Measurements from ENCODE around the gene AR.
"Not testable (repeated sequence)": the region's sequence is repeated elsewhere in the genome, so short reads cannot be mapped to it uniquely, and the experiment has no call there.

AR gene

DNA sequence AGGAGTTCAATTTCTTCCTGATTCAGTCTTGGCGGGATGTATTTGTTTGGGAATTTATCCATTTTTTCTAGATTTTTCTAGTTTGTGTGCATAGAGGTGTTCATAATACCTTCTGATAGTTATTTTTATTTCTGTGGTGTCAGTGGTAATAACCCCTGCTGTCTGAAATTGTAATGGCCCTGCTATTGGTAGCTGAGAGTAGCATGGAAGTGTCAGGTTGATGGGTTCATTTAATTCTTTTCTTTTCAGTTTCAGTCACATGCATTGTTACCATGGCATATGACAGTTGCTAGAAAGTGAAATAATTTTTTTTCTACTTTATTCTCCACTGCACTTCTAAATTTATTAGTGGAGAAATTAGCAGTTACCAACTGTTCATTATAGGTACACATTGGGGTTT is 20.7 kb downstream of the AR start:
- DNase-seq = no peak

DNA sequence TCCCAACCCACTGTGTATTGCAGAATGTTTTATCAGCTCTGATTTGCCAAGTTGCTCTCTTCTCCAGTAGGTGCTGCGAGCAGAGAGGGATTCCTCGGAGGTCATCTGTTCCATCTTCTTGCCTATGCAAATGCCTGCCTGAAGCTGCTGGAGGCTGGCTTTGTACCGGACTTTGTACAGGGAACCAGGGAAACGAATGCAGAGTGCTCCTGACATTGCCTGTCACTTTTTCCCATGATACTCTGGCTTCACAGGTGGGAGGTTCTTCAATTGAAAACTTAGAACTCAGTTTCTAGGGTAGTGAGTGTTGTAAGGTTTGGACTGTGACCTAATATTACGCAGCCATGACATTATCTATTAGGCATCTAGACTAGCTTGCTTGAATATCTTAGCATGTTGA is 24.9 kb downstream of the AR start:
- no peak for DNase-seq

DNA sequence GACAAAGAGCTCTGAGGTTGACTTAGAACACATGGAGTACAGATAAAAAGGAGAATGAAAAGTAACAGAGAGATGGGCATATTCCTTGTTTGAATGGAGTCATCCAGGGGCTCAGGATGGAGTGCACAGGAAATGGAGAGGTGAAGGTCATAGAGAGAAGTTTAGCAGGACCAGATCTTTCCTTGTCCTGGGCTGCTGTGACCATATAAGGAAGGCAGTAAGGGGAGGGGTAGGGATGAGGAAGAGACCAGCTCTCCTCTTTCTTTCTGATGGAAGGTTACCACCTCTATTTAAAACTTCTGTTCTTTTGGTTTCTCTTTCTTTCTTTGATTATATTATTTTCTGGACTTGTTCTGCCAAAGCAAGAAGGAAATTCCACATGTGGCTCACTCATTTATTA is 27.0 kb downstream of the AR start:
- no peak for DNase-seq

DNA sequence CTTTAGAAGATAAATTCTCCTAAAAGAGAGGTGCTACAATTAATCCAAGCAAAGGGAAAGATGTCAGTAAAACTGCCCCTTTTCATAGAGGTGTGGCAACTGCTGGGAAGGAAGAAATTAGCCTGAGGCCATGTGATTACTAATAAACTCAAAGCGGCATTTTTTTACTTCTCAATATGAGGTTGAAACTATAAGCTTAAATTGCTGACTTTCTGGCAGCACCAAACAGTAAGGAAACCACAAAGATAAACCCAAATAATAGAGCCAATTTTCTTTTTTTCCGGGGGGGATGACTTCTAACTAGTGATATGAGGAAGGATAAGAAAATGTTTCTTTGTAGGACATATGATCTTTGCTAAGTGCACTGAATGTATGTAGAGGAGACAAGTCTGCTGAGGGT is 30.9 kb downstream of the AR start:
- DNase-seq = no peak

DNA sequence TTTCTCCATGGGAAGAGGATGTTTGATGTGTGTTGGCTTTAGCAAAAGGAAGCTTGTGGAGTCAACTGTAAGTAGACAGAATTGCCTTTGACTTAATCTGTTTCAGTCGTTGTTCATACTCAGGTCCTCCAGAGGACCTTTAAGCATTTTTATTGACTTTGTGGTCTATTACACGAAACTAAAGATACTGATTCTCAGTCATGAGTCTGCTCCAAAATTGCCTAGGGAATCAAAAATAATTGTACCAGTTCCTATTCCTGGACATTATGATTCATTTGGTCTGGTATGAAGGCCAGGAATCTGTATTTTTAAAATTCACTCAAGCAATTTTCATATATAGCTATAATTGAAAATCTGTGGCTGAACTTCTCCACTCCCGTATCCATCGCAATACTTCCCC is 38.6 kb downstream of the AR start:
- no peak for DNase-seq

DNA sequence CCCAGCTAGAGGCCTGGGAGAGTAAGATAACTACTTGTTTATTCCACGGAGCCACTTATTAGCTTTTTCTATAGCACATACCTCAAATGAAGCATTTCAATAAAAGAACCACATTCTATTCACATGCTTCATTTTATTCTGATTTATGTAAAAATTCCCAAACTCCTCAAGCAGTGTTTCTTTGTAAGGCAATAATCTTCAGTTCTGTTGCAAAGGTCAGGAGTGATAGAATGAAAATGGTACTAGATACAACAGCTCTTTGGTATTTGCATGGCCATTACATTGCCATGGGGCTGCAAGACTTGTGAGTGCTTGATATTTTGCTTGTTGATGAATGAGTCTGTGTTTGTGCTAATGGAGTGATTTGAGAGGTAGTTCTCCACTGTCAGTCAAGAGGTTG is 39.4 kb downstream of the AR start:
- DNase-seq = no peak

DNA sequence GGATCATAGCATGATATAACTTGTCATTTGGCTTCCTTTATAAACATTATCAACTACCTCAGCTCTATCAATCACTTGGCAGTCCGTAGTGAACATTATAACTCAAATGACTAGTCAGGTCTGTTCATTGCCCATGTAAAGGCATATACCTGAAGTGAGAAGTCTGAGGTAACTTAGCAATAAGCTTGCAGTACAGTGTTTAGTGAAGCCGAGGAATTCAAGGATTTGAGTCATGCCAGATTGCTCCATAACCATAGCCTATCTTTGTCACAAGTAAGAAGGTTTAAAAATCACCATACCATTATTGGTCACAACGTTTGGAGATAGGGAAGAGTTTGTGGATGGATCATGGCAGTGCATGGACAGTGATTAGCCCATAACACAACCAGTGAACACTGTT is 41.6 kb downstream of the AR start:
- no peak for DNase-seq

DNA sequence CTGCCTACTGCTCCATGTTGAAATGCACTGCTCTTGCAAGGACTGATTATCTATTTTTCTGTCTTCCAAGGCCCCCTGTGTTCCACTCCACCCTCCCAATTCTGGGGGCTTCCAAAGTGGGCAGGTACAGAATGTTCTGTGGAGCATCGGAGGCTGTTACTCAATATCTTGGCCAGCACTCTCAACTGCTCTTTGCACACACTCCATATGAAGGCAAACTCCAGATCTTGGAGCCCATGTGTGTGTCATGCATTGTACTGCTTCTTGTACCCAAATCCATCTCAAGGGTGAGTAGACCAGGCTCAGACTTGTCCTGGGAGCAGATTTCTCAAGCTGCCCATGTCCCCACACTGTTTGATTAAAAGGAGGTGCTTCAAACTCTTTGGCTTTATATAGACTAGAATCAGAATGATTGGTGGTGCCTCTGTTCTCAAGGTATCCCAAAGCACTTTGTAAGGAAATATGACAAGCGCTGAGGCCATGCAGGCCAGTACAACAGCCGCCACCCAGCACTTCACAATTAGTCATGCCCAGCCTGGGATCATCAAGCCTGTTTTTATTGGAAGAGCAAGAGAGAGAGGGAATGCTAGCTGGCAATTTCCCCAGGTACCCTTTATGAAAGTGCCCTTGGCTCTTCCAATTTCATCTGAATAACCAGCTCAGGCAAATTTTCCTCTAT is 44.3 kb downstream of the AR start:
- DNase-seq = no peak

DNA sequence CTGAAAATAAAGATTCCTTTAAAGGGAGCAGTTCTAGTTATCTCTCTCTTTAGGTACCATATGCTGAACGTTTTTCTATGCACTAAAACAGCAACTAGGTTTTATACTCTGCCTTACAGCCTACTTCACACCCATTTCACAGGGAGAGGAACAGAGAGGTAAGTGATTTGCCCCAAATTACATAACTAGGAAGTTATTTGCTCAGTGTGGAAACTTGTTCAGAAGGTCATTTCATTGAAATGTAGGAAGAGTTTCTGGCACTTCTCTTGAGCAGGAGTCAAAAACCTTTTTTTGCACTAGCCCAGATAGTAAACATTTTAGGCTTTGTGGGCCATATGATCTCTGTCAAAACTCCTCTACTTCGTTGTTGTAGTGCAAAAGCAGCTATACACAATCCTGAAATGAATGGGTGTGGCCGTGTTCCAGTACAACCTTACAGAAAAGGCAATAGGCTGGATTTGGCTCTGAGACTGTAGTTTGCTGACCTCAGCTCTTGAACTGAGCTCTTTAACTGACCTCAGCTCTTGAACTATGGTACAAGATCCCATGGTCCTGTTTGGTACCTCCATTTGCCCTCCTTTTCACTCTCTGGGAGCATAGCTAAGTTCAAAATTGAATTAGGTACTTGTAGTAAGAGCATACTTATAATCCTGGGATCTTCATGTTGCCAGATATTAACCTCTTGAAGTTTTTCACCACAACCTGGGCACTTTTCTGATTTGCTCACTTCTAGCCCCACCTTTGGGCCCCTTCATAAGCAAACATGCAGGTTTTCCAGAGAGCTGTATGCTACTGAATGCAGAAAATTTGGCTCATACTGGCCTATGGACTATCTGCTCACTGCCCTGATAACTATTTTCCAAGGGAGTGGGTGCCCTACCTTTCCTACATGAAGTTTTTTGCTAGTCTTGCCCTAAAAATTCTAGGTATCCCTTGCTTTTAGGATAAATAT is 53.3 kb downstream of the AR start:
- no peak for DNase-seq

DNA sequence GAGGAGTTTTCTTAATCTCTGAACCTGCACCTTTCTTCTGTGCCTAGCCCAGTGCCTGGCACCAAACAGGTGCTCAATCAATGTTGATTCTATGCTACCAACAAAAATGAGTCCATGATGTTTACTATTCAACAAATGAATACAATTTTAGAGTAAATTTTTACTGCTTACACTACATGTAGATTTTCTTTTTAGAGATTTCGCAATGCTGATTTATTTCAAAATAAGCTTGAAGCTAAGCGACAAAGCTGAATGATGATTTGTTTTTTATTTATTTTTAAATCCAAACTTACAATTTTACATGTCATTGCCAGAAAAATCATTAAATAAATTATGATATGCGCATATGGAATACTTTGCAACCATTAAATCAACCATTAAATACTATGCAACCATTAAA is 55.7 kb downstream of the AR start:
- no peak for DNase-seq

DNA sequence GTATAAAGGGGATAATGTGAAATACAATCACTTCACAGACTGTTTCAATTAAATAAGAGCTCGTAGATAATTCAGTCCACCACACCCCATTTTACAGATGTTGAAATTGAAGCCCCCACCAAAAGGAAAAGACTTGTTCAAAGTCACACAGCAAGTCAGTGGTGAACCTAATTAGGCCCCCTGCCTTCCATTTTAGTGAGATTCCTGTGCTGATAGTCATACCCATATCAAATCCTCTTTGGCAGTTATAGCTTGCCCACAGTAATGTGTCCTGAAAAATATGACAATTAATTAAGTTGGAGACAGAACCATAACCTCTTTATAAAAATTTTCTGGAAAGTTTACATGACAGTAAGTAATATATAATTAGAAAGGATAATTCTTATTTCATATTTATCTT is 58.0 kb downstream of the AR start:
- DNase-seq = no peak

DNA sequence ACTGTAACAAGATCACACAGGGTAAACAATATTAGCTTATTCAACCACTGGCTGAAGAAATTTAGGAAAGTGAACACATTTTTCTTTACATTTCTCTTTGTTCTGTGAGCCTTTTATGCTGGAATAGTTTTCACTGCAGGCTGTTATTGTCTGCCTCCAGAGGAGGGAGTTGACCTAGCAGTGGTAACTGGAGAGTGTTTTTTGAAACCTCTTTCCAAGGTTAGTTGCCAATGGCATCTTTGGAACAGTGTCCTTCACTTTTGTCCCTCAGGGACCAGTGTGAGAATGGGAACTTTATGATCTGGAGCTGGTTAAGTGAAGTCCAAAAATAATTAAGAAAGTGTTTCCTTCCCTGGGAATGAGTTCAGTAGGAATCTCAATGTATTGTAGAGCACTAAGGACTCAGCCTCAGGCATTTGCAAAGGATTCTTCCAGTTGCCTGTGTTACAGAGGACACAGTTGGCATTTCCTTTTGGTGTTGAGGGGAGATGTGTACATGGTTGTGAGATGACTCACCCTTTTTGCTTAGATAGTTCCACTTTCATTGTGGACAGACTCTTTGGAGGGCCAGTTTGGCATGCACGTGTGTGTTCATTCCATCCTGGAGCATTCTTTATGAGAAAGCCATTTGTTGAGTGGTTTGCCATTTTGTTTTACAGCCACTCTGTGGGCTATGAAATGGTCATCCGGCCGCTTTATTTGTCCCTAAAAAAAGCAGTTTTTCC is 61.3 kb downstream of the AR start:
- no peak for DNase-seq

DNA sequence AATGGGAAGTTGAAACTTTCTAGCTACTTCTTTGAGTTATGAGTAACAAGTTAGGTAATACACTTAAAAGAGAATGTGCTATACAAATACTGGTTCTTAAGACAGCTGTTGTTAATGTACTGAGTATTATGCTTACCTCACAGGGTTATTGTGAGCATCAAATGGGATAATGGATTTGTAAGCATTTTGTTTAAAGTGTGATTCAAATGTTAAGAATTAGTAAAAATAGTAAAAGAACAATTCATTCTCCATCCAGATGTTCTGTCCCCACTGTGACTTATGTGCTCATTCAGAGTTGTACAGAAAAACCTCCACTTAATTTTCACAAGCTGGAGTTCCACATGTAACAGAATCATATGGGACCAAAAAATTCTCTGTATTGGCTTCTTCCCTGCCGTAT is 63.6 kb downstream of the AR start:
- no peak for DNase-seq

DNA sequence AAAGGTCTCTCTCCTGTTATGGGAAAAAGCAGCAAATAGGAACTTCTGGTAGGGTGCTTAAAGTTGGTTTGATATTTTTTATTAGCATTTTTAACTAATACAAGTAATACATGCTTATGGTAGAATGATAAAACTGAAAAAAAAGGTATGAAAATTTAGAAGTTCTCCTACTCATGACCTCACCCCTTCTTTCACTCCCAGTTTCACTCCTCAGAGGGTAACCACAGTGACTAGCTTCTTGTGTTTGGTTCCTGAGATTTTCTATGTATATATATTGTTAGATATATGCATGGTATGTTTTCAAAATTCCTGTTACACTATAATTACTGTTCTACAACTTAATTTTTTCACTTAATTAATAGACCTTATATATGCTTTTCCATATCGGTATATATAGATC is 66.5 kb downstream of the AR start:
- DNase-seq = no peak

DNA sequence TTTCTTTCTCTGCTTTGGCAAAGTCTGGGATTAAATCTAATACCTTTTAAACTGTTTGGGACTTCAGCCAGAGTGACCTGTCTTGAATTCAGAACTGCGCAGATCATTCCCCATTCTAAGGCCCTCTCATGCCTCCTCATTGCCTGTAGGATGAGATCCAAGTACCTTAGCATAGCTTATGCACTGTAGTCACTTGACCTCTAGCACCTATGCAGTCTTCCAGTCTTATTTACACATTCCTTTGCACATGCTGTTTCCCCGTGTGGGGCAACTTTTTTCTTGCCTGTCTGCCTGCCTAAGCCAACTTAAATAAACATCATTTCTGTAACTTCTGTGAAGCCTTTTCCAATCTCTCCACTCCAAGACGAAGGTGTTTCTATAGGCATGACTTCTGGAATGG is 68.4 kb downstream of the AR start:
- no peak for DNase-seq

DNA sequence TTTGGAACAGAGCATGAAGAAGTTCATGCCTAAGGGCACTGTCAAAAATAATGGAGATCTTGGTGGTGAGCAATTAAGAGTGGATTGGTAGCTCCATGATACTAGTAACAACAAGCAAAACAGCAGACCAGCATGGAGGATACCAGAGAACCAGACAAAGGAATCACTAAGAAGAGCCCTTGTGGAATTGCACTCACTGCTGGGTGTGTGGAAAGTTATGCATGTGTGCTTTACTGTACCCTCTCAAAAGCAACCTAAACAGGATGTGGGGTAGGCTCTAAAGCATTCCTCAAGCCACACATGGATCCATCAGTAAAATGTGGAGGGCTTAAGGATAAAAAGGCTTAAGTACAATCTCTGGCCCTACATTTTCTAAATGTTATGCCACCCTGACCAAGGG is 69.5 kb downstream of the AR start:
- no peak for DNase-seq

DNA sequence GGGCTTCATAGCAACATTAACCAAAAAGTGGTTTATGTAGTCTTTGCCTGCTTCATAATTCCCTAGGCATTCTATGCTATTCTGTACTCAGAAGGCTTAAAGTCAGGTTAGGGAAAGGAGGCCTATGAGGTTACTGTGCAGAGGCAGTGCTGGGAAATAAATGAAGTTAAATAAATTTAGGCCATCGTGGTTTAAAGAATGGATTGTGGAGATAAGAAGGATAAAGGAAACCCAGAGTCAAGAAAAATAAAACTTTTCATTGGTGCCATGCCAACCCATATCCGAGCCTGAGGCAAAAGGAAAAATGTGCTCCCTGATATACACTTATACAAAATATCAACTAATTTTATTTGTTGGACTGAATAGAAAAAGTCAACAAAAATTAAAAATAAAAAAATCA is 70.2 kb downstream of the AR start:
- no peak for DNase-seq

DNA sequence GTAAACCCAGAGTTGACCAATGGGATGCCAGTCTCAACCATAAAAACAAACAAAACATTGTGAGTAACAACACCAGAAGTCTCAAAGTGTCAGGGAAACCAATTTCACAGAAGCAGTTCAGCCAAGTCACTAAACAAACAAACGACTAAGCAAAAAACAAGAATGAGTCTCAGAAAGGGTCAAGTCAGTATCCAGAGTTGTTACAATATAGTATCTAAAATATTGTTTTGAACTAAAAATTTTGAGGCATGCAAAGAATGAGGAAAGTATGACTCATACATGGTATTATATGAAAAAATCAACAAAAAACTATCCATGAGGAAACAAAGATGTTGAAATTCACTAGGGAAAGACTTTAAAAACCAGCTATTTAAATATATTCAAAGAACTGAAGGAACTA is 70.6 kb downstream of the AR start:
- DNase-seq = no peak

DNA sequence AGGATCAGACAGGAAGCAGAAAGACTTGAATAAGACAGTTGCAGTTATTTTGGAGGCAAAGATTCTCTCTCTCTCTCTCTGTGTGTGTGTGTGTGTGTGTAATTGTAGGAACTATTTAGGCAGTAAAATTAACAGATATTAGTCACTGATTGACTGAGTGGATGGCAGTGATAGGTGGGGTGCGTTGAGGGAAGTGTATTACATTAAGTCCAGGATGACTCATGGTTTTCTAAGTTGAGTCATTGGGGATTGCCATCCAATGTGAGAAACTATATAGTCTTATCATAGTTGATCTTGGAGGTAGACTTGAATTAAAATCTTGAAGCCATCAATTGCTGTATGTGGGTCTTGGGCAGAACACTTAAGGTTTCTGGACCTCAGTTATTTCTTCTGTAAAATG is 75.4 kb downstream of the AR start:
- no peak for DNase-seq

DNA sequence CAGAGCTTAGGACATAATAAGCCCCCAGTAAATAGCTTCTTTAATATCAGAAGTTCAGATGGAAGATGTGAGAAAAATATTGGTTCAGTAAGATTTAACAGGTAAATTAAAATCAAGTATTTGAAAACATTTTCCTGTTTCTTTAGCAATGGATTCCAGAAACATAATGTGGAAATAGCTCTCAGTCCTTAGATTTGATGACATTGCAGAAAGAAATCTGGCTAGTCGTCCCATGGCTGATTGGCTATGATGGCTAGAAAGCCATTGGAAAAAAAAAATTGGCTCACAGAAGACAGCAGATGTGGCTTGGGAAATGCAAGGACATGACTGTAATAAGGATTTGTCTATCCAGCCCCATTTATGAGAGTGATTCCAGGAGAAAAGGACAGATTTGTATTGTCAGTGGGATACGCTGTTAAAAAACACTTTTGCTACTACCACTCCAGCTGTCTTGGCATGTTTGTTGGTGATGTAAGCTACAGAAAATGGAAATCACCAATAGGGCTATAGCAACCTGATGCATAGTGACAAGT is 78.3 kb downstream of the AR start:
- no peak for DNase-seq

DNA sequence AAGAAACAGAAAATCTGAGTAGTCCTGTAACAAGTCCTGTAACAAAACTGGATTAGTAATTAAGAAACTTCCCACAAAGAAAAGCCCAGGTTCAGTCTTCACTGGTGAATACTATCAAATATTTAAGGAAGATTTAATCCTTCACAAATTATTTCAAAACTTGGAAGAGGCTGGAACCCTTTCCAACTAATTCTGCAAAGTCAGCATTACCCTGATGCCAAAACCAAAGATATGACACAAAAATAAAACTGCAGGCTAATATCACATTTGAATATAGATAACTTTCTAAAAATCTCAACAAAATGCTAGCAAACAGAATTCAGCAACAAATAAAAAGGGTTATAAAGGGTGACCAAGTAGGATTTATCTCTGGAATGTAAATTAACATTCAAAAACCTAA is 80.5 kb downstream of the AR start:
- no peak for DNase-seq

DNA sequence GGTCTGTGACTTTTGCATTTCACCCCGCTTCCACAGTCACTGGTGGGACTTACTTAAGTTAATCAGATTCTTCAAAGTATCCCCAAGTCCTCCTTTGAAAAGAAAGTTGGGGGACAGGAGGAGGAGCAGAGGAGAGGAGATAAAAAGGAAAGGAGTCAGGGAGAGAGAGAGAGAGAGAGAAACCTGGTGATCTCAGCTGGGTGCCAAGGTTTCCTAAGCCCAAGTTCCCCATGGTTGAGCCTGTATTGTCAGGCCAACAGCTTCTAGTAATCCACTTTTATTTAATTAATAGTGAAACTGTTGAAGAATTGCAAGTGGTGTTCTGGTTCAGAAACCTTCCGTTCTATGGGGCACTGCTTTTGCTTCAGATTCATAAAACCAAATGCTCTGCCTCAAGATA is 91.6 kb downstream of the AR start:
- no peak for DNase-seq

DNA sequence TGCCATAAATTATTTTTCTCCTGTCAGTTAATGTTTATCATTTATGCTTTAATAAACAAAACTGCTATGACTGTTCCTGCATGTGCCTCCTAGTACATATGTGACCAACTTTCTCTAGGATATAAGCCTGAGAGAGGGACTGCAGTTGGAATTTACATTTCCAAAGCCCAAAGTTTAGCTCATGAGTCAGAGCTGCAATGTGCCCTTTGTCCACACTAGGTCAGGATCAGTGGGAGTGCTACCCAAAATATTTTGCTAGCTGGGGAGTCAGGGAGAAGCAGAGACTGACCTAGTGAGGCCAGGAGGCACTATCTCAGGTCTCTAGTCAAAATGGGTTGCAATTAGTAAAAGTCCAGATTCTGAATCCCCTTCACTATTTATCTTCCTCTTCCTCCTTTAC is 92.7 kb downstream of the AR start:
- no peak for DNase-seq

DNA sequence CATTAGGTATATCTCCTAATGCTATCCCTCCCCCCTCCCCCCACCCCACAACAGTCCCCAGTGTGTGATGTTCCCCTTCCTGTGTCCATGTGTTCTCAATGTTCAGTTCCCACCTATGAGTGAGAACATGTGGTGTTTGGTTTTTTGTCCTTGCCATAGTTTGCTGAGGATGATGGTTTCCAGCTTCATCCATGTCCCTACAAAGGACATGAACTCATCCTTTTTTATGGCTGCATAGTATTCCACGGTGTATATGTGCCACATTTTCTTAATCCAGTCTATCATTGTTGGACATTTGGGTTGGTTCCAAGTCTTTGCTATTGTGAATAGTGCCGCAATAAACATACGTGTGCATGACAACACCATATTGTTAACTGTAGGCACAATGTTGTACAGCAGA is 93.5 kb downstream of the AR start:
- DNase-seq = not testable (repeated sequence)

All from activated CD8-positive, alpha-beta memory T cell treated with anti-CD3 and anti-CD28 coated beads for 24 hours (primary cell).